HG03378 (cell line): ENCODE measurements around the gene NRXN3.

ENCODE experiments used
- ATAC-seq: cut with Tn5 transposase; IDR thresholded peaks from one replicate; pipeline ENCODE4 v1.9.1; 2021; ENCODE audit warnings: mild to moderate bottlenecking, moderate library complexity; ENCODE audit not compliant: unreplicated experiment

NRXN3 gene

DNA sequence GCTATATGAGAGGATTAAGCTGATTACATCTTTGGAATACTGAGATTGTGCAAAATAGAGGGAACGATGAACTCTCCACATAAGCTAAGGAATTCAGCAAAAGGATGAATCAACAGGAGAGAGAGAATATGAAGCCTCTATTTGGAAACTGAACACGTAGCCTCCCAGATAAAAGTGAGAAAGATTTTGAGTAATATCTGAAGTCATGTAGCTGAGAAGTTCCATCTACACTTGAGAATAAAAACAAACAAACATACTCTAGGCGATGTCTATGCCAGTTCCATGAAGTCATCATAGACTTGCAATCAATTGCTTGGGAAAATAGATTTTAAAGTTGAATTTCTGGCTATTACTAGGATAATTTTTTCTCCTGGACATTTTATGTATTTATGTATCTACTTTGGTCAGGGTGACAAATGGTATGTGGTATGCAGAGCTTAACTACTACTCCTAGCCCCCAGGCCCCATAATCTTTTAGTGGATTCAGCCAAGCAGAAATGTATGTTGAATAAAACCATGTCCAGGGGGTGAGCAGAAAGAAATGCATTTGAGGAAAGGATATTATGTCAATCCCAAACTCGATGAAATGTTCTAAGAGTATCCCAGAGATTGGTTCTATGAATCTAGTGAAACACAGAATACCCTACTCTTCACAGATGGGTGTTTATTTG lies 1413.7 kb downstream of the NRXN3 start:
- ATAC-seq = no peak

DNA sequence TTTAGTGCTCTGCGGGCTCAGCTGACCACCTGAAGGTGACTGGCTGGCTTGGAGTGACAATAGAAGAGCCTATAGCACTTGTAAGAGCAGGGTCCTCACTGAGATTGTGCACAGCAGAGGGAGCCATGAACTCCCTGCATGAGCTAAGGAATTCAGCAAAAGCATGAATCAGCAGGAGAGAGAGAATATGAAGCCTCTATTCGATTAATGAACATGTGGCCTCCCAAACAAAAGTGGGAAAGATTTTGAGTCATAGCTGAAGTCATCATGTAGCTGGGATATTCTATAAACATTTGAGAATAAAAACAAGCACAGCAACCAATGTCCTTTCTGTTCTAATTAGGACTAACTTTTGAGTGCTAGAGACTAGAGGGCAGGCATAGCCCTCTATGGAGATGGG lies 1414.5 kb downstream of the NRXN3 start:
- ATAC-seq = no peak

DNA sequence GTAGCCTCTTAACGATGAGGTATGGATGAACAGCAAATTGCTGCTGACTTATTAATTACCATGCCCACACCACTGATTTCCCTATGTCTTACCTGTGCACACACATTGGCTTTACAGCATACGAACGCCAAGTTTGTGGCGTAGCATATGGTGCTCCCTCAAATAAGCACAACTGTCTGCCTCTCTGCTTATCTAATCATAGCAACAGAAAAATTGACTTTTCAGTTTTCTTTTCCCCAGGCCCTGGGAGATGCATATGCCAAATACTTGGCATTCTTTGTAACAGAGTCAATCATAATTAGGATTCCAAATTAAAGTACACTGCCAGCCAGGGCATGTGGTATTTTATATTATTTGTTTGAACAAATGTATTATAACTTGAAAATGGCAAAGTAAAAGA lies 1415.7 kb downstream of the NRXN3 start:
- no peak for ATAC-seq

DNA sequence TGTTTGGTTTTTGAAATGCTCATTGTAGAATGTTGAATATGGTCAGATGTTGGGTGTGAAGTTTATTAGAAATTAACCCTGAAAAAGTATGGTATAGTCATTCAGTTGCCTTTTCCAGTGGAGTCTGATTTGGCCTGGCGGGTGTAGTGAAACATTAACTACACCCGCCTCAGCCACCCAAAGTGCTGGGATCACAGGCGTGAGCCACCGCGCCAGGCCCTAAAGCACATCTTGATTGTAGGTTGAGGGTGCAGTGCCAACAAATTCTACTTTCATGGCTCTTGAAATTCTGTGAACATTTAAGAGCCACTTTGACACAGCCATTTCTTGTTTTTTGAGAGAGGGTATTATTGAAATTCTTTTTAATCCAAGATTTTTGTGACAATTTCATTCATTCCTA lies 1416.2 kb downstream of the NRXN3 start:
- ATAC-seq = no peak

DNA sequence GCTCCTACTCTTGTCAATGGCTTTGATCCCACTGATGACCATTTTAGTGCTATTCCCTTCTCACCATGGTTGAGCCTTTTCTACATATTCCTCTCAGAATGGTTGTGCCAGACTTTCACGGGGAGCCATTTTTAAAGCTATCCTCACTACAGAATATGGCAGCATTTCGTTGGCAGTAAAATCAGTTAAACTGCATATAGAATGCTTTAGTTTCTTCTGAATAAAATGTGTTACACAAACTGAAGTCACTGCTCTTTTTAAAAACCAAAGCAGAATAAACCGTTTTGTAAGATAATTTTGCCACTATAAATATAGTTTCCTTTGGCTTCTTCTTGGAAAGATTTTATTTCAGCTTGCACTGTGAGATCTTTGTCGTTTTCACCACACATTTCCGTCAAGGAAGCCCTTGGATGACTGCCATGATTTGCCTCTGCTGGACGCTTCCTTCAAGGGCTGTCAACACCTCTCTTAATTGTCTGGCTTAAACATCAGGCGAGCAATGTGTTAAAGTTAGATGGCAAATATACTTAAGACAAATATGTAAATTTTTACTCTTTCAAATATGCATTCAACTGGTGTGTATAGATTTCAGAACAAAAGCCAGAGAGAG lies 1416.9 kb downstream of the NRXN3 start:
- no peak for ATAC-seq

DNA sequence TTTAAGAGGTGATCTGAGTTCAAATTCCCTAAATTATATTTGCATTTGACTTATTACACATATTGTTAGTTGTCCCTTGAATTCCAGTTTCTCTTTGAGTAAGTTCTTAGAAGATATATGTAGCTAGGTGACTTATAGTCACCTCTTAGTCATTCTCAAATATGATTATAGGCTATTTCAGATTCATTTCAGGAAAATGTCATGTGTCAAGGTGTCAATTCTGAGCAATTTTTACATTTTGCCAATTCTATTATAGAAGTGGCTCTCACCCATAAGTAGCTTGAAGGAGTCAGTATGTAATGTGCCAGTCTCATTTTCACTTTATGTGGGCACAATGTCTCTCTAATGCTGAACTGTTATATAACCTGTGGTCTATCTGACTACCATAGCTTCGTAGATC lies 1417.7 kb downstream of the NRXN3 start:
- ATAC-seq = no peak

DNA sequence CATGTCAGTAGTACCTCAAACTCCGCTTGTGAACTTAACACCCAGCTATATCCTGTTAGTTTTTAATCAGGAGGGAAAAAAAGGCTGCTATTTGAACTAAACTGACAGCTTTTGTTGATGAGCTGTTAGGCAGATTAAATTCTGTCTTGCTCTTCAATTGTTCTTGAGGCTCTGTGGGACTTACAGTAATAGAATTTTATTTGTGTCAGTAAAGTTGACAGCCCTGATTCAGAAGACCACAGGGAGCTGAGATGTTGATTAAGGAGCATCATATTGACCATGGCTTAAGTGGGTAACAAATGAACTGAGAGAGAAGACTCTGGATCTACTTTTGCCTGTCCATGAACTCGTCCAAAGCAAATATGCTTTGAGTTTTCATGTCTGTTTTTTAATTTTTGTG lies 1418.2 kb downstream of the NRXN3 start:
- no peak for ATAC-seq

DNA sequence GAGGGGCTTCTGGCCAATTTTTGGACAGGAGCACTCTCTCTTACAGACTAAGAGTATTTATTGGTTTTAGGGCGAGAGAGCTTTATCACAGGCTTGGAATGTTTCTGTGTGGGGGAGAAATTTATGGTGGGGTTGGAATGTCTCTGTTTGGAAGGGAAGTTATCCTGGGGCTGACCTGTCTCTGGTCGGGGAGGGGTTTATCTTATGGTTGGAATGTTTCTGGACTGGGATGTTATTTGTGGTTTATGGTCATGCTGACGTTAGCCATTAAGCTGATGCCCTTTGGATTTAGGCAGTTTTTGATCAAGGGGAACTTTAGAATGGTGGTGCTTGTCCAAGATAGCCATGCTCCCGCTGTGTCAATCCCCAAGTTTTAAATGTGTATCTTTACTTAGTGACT lies 1426.4 kb downstream of the NRXN3 start:
- ATAC-seq = no peak

DNA sequence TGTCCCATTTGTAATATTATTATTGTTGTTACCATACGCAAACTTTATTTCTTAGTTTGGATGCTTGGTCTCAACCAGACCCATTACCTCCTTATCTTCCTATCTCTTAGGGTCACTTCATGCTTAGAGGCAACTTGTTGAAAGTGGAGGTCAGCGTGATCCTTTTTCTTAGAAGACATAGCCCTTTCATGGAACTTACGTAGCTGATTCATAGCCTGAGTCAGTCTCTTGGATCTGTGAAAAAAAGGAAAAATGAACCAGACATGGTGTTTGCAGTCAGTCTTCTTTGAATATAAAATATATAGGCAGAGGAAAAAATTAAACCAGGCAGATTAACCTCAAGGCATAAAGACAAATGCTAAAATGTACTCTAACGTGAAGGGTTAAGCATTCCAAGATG lies 1427.4 kb downstream of the NRXN3 start:
- ATAC-seq = no peak

DNA sequence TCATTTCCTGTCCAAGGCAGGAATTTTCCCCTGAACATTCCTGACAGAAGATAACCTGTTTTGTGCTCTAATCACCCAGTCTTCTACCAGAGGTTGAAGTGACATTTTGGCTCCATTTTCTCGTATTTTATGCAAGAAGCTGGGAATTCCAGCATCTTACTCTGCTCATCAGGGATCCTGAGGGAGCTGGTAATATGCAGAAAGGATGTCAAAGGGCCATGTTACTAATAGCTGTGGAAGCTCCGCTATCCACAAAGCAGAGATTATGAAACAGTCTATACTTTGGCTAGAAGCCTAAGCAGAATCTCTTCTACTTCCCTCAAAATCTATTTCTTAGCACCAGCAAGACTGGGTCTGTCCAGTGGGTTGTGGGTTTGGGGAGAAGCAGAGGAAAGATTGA lies 1428.2 kb downstream of the NRXN3 start:
- ATAC-seq = no peak

DNA sequence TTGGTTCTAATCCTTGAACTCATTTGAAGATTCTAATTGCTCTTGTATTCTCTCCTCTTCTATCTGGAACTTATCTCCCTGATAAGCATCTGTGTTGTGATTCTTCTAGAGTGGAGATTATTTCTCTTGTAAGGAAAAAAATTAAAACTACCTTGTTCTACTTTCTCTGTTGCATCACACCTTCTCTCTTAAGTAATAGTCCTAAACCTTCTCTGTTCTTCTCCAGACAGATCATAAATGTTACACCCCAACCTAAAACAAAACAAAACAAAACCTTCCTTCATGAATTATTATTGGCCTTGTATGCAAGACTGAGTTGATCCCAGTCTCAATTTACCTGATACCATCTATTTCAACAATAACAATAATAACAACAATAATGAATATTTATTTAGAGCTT lies 1429.1 kb downstream of the NRXN3 start:
- no peak for ATAC-seq

DNA sequence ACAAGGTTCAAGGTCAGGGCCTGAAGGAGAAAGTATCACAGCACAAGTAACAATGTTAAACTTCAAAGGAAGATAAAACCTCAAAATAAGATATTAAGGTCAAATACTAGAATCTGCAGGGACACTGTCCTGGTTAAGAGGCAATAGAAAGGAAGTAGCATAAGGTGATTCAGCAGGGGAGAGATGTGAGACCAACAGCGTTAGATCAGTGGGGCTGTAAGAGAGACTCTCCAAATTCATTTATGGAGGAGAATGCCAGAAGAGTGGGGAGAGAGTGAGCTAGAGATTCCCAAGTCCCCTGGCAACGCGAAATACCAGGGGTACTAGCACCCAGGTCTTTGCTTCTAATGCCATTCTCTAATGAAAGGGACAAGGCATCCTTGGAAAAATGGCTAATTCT lies 1430.2 kb downstream of the NRXN3 start:
- no peak for ATAC-seq

DNA sequence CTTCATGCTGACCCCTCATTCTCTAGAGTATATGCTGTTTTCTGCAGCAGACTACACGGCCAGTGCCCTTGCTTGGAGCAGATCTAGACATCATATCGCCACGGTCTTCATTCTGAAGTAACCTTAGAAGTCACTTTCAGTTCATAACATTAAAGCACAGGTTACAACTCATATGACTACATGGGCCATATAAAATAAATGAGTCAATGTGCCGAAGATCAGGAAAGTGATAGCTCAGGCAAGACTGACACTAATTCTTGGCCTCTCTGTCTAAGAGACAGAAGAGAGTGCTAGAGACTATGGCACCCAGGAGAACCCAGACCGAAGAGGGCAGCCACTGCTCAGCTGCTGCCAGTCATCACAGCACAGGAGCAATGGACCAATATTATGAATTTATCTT lies 1431.4 kb downstream of the NRXN3 start:
- no peak for ATAC-seq

DNA sequence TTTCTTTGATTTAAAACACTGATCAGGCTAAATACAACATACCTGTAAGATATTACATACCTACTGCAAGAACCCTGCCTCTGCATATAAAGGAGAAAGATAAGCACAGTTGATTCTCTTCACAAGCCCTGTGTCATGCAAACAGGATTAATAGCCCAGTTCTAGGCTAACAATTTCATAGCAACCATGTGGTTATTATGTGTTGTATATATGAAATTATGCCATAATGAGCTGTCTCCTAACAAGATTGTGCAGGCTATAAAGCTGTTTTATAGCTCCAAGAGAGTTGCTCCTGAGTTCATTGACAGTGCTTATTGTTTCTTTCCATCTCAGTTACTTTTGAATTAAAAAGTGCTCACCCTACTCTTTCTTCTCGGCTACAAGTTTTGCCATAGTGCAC lies 1431.9 kb downstream of the NRXN3 start:
- ATAC-seq = no peak

DNA sequence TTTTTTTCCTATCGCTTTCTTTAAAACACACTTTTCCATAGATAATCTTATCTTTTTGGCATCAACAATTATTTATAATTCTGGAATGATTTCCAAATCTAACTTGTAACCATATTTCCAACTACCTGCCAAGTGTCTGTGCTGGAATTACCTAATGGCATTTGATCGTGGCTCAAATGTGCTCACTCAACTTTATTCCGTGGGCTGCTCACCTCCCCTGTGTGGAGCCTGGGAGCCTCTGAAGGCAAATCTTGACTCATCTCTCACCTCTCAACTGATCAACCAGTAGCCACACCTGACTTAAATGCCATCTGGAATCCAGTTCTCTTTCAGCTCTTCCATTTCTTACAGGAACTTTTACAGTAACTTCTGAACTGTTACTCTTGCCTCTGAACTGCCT lies 1432.6 kb downstream of the NRXN3 start:
- no peak for ATAC-seq

DNA sequence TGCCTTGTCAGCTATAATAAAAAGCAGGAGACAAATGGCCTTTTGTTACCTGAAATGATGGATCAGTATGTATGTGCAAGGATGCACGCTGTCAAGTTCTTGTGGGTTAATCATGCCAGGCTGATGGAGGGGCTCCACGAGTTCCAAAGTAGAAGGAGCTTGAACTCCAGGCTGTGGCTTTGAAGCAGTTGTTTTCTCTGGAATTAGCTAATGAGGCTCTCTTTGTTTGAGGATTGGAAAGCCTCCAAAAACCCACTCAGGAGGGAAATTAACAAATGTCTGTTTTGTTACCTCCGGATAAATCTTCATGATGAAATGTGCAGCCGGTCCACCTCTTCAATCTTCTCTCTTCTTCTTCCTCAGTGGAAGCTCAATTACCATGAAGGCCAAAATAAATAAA lies 1435.7 kb downstream of the NRXN3 start:
- ATAC-seq = no peak

DNA sequence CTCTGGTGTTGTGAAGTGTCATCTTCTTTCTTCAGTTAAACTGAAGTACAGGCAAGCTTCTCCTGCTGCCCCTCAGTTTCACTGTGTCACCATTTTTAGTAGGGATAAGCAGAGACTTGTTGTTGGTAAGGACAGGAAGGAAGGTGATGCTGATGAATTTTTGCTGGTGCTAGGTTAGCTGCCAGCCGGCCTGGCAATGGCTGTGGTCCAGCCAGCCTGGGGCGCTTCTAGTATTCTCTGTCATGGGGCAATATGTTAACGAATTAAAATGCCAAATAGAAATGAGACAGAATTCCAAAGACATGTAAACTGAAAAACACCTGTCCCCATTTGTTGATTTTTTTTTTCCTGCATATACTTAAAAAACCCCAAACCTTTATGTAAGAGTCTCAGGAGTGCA lies 1438.3 kb downstream of the NRXN3 start:
- ATAC-seq = no peak

DNA sequence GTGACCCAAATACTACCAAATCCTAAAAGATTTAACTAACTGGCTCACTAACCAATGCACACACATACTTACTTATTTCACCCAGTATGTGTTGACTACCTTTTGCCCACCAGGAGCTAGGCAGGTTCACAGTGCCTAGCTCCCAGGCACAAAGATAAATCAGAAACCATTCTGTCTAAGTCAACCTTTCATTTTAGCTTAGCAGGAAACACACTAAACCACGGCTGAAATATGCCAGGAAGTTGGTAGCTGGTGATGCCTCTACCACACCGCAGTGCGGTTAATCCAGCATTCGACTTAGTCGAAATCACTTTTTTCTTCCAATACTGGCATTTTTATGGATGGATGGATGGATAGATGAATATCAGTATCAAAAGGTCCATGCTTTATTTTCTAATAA lies 1443.5 kb downstream of the NRXN3 start:
- no peak for ATAC-seq

DNA sequence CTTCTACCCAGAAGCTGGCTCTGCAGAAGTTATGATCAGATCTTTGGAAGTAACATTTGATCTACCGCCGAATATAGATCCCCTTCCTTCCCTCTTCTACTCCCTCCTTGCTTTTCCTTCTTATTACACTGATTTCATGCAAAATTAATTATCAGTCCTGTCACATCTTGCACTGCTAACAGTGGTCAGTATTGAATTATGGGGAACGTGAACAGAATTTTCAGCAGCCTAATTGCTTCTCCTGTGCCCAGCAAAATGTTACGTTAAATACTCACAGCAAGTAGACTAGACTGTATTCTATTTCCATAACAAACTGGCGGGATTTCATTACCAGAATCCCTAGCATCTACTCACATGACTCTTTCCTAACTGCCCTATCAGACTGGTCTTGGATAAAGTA lies 1444.3 kb downstream of the NRXN3 start:
- no peak for ATAC-seq

DNA sequence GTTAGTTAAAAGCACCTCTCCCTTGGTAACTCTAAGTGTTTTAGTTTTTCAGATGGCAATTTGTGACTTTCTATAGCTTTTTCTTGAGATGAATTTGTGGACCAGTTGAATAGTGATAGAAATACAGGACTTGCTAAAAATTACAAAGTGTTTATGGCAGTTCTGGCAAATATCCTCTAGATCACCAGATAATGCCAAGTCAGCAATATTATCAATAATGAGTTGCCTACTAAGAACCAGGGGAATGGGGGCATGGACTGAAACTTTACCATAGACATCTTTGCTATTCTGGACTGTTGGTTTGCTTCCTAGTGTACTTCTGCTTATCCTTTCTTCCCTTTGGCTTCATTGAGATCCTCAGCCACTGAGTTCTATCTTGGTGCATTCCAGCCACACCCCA lies 1456.9 kb downstream of the NRXN3 start:
- ATAC-seq = no peak

DNA sequence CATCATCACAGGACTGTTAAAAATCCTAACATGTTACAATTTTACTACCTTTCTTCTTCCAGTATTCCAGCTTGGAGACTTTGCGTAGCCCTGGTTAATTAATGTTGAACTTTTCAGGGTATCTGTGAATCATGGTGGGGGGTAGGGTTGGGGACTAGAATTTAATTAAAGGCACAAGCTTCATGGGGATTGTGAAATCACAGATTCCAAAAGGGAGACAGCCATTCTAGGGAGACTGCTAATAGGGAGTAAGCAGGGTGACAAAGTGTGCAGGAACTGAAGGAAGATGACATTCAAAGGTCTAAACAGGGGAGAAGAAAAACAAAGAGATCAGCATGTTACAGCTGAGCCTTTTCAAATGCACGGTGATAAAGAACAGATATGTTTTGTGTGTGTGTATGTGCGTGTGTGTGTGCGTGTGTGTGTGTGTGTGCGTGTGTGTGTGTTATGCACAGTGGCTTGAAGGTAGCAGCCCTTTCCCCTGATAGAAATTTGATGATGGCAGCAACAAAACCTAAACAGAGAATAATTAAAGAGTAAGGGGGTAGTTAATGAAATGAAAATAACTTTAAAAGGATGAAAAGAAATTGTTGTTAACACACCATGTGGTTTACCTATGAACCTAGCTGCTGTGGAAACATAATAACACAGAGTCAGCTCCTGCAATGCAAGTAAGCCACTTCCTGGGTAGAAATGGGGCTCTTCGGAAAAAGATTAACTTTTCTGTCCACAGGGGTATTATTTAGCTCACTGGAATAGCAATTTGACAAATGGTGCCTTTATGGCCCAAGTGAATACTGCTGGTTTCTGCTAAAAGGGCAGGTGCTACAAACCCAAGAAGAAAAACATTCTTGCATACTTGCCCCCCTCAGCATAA lies 1459.5 kb downstream of the NRXN3 start:
- ATAC-seq = no peak

DNA sequence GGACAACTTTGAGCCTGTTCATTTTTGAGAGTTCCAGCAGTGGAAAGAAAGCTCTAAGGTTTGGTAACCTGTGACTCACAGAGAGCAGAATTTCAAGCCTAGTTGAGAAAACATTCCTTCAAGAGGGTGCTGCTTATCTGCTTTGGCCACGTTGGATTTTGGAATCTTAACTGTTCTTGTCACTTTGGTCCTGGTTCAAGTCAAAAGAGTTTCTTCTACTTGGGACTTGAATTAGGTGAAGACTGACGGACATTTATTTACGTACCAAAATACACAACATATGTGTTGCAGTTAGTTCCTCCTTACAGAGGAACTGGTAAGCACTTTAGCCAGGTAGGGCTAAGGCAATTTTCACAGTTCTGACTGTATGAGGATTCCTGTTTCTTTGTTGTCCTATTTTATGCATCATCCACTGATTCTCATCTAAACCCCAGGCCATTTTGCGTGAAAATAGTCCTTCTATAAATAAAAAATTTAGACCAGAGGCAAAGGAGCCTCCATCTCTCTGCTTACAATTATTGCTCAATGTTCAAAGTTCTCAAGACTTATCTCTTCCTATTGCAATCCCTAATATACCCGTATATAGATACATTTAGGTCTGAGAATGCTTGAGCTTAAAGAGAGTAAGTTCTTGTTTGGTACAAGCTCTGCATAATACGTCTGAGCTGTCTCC lies 1460.3 kb downstream of the NRXN3 start:
- ATAC-seq = no peak
